Small intestine (tissue), 7 donors: Measurements from ENCODE around the gene PCNT. TPM values are rescaled to one million over a fixed set of nuclear protein-coding genes. Genes with fewer than 3 reads are reported as not detected.

Source experiments
- DNase-seq, 2 donors: peaks; one replicate each; pipeline versions ENCODE4 v3.0.0 to v3.0.0-alpha.2; 2013
- FAIRE-seq: peaks from 2 replicates; lab custom pipeline; 2012; peaks lifted over from hg19 to GRCh38; lab: Jason Lieb, UNC
- H3K27ac ChIP-seq, 3 donors: one replicate each; pipeline ENCODE4 v1.5.1; 2013; ENCODE audit warnings: low read length in 2 of 3, mild to moderate bottlenecking in 2 of 3, control low read depth in 1 of 3, inconsistent platforms in 1 of 3, low read depth in 1 of 3, moderate library complexity in 1 of 3
- H3K27me3 ChIP-seq, 3 donors: one replicate each; pipeline ENCODE4 v1.6.1; 2013; ENCODE audit warnings: low read length in 3 of 3, inconsistent platforms in 1 of 3; ENCODE audit not compliant: control insufficient read depth in 3 of 3, insufficient read depth in 3 of 3
- H3K36me3 ChIP-seq, 3 donors: one replicate each; pipeline ENCODE4 v1.6.1; 2013; ENCODE audit warnings: low read length in 3 of 3, inconsistent platforms in 1 of 3, low read depth in 1 of 3, mild to moderate bottlenecking in 1 of 3, moderate library complexity in 1 of 3; ENCODE audit not compliant: control insufficient read depth in 3 of 3, insufficient read depth in 2 of 3
- H3K4me1 ChIP-seq, 3 donors: one replicate each; pipeline ENCODE4 v1.6.1; 2013; ENCODE audit warnings: low read length in 2 of 3, inconsistent platforms in 1 of 3, low read depth in 1 of 3, mild to moderate bottlenecking in 1 of 3, moderate library complexity in 1 of 3; ENCODE audit not compliant: control insufficient read depth in 3 of 3, insufficient read depth in 2 of 3
- H3K4me3 ChIP-seq, 3 donors: one replicate each; pipeline ENCODE4 v1.5.1; 2013; ENCODE audit warnings: low read length in 3 of 3, control low read depth in 1 of 3, inconsistent platforms in 1 of 3, low read depth in 1 of 3, mild to moderate bottlenecking in 1 of 3, moderate library complexity in 1 of 3
- H3K9me3 ChIP-seq, 2 donors: one replicate each; pipeline ENCODE4 v1.6.1; 2013; ENCODE audit warnings: low read depth in 1 of 2, low read length in 1 of 2; ENCODE audit not compliant: control insufficient read depth in 2 of 2, insufficient read depth in 1 of 2
- WGBS, 3 donors: extraction: QIAGEN DNeasy Blood & Tissue Kit; methylation state at CpG; one replicate each; pipeline ENCODE4 v1.1.7; 2013; 5-methylcytosine and 5-hydroxymethylcytosine counted together
- polyA plus RNA-seq, 4 donors: library from polyadenylated mRNA; stranded (reverse) in 3 of 4; unstranded in 1 of 4; fragments of 200-250 nt in 3 of 4; fragments of 120-200 nt in 1 of 4; gene quantifications; one replicate each; pipeline versions ENCODE4 v1.2.1 to v1.2.3, GENCODE V29; 2013
- donor health status: healthy with polysubstance abuse.
- donor health status: control.
- donor health status: control.
- donor health status: Bipolar disorder and iron deficiency.
- donor health status: healthy.

The PCNT gene
- polyA plus RNA-seq, 4 donors = 9.2 to 15.4 (median 12.9) TPM

DNA sequence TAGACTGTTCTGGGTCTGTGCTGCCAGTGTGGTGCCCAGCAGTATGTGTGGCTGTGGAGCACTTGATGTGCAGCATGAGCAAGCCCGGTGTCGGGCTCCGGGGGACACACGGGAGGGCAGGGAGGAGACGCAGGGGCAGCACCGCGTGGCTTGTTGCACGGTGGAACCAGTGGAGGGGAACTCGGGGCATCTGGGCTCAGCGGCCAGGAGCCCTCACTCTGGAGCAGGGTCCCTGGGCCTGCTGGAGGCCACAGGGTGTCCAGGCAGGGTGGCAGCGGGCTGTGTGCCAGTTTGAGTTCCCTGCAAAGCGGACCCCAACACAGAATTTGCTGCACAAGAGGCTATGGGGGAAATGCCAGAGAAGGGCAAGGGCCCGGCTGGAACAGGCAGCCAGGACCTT, 30.6 kb downstream of the PCNT start:
- H3K4me3 ChIP-seq = no peak overlapping the region
- H3K9me3 ChIP-seq = no peaks in the 10 kb centered on the region
- no peak for FAIRE-seq
- DNase-seq = no peak
- H3K36me3 ChIP-seq = peaks cover 16 to 84% (median 35%) of the 10 kb centered on the region in 3 donors
- no peaks in the 10 kb centered on the region for H3K4me1 ChIP-seq
- WGBS, 3 donors = 93 to 97% (median 97%) methylated on average over 13 of the region's 13 CpGs
- no peak overlapping the region for H3K27ac ChIP-seq
- no peaks in the 10 kb centered on the region for H3K27me3 ChIP-seq

DNA sequence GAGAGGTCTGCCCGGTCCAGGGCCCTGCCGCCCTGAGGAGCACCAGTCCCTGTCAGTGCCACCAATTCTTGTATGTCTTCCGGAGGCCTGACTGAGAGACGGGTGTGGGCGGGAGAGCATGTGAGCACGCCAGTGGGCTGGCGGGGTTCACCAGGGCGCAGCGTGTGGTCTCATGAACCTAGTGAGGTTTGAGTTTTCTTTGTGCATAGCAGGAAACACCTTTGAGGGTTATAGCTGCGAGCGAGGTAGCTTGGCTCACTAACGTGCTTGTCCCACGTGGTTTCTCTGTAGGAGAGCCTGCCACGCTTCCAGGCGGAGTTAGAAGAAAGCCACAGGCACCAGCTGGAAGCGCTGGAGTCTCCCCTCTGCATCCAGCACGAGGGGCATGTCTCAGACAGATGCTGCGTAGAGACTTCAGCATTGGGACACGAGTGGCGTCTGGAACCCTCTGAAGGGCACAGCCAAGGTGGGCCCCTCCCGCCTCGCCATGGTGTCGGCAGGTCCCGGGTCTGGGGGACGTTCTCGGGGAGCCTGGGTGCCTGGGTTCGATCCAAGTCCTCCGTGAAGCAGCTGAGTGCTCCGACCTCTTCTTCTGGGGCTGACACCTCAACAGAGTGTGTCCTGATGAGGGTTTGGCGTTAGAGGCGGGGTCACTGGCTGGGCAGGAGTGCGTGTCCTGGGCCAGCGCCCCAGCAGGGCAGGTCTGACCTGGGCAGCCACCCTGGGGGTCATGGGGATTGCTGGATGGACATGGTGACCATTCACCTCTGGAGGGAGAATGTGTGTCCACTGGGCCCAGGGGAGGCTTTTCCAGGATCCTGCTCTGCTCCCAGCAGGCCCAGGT, 31.4 kb downstream of the PCNT start:
- H3K36me3 ChIP-seq = peaks cover 13 to 82% (median 30%) of the 10 kb centered on the region in 3 donors
- H3K27me3 ChIP-seq = no peaks in the 10 kb centered on the region
- H3K9me3 ChIP-seq = no peaks in the 10 kb centered on the region
- H3K4me1 ChIP-seq = no peaks in the 10 kb centered on the region
- 94 to 96% (median 94%) methylated on average over 33 of the region's 33 CpGs for WGBS, 3 donors
- FAIRE-seq (no peak), DNase-seq (no peak)
- no peak overlapping the region for H3K27ac ChIP-seq
- H3K4me3 ChIP-seq = no peak overlapping the region

DNA sequence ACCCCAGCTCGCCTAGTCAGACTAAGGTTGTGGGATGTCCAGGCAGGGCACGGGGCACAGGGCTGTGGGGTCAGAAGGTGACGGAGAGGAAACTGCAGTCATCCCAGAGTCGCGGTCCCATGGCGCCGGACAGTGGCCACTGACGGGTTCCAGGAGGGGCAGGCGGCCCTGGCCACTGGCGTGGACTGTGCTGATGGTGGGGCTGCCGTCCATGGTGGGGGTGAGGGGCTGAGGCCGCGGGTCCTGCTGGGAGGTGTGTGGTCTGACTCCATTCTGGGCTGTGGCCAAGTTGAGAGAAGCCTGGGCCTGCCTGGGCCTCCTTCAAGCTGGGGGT, 32.0 kb downstream of the PCNT start:
- Histone ChIP-seq H3K4me1 (no peaks in the 10 kb centered on the region), H3K4me3 (no peak overlapping the region), H3K9me3 (no peaks in the 10 kb centered on the region), H3K27ac (no peak overlapping the region), H3K27me3 (no peaks in the 10 kb centered on the region), H3K36me3 (peaks cover 11 to 77% (median 27%) of the 10 kb centered on the region in 3 donors)
- FAIRE-seq (no peak), DNase-seq (no peak)
- 94 to 97% (median 95%) methylated on average over 12 to 13 of the region's 13 CpGs for WGBS, 3 donors

DNA sequence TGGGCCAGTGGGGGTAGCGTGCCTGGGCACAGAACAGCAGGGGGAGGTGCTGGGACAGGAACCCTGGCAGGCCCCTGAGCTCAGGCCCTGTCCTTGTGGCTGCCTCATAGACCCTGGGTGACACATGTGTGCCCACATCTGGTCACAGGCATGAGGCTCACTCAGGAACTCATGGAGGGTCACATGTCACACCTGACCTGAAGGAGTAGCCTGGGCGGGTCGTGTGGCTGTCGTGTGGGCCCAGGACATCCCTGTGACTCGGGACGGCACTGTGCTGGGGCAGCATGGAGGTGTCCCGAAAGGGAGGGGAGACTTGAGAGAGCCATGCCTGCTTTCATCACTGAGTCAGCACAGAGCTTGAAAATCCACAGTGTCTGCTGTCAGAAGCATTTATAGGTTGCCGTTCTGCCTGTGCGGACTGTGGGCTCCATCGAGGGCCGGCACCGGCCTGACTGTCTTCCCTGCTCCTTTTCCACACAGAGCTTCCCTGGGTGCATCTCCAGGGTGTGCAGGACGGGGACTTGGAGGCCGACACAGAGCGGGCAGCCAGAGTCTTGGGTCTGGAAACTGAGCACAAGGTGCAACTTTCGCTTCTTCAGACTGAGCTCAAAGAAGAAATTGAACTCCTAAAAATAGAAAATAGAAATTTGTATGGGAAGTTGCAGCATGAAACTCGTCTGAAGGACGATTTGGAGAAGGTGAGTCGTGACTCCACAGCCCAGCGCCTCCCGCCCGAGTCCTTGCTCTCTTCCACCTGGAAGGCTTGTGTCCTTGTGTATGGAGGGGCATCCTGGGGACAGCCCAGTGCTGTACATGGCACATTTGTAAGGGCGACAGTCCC, 32.8 kb downstream of the PCNT start:
- Histone ChIP-seq H3K27ac (peak overlapping the region in 1 of 3 donors; percentile 30), H3K36me3 (peaks cover 11 to 75% (median 21%) of the 10 kb centered on the region in 3 donors), H3K4me1 (no peaks in the 10 kb centered on the region), H3K9me3 (no peaks in the 10 kb centered on the region), H3K4me3 (no peak overlapping the region), H3K27me3 (no peaks in the 10 kb centered on the region)
- no peak for DNase-seq
- WGBS, 3 donors = 86 to 89% (median 88%) methylated on average over 22 to 23 of the region's 23 CpGs
- FAIRE-seq = no peak

DNA sequence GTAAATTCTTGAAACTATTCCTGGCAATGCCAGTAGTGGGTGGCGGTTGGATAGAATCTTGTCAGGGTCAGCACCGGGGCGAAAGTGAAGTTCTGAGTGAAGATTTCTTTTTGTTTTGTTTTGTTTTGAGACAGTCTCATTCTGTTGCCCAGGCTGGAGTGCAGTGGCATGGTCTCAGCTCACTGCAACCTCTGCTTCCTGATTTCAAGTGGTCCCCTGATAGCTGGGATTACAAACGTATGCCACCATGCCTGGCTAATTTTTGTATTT, 33.3 kb downstream of the PCNT start:
- DNase-seq (no peak), FAIRE-seq (no peak)
- Histone ChIP-seq H3K4me3 (no peak overlapping the region), H3K4me1 (no peaks in the 10 kb centered on the region), H3K27me3 (no peaks in the 10 kb centered on the region), H3K9me3 (no peaks in the 10 kb centered on the region), H3K27ac (peak overlapping the region in 1 of 3 donors; percentile 30), H3K36me3 (peaks cover 11 to 74% (median 21%) of the 10 kb centered on the region in 3 donors)
- WGBS, 3 donors = 81 to 91% (median 88%) methylated on average over 4 of the region's 4 CpGs

DNA sequence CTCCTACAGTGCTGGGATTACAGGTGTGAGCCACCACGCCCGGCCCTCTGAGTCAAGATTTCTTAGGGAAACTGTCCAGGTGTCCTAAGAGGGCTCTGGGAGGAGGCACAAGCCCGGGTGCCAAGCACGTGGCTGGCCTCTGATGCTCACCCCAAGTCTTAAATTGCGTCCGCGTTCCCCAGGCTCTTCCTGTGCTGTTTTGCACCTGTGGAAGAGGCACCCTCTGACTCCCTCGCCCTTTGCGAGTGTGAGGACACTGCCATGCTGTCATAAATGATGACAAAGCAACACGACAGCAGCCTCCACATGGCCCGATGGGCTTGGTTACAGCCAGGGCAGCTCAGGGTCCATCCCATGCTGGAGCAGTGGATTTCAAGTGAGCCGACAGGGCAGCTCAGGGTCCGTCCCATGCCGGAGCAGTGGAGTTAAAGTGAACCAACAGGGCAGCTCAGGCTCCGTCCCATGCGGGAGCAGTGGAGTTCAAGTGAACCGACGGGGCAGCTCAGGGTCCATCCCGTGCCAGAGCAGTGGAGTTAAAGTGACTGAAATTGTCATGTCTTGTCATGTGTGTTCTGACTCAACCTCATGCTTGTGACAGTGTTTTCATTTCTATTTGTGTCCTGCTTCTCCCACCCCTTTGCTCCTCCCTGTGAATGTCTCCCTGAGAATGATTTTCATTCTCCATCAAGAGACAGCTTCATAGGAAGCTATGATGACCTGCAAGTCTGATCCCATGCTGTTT, 33.9 kb downstream of the PCNT start:
- Histone ChIP-seq H3K9me3 (no peaks in the 10 kb centered on the region), H3K27me3 (no peaks in the 10 kb centered on the region), H3K4me3 (no peak overlapping the region), H3K36me3 (peaks cover 11 to 73% (median 18%) of the 10 kb centered on the region in 3 donors), H3K27ac (no peak overlapping the region), H3K4me1 (no peaks in the 10 kb centered on the region)
- DNase-seq (no peak), FAIRE-seq (no peak)
- WGBS, 3 donors = 92% methylated on average over 19 of the region's 19 CpGs

DNA sequence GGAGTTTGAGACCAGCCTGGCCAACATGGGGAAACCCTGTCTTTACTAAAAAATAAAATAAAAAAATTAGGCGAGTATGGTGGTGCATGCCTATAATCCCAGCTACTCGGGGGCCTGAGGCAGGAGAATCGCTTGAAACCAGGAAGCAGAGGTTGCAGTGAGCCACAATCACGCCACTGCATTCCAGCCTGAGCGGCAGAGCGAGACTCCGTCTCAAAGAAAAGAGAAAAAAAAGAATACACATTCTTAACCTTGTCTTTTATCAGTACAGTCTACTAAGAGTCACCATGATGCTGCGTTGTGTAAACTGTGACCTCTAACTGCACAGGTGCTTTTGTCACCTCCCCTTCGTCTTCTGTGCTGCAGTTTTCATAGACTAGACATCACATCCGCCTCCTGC, 37.2 kb downstream of the PCNT start:
- no peak for DNase-seq
- H3K4me3 ChIP-seq = no peak overlapping the region
- H3K9me3 ChIP-seq = no peaks in the 10 kb centered on the region
- H3K36me3 ChIP-seq = peaks cover 3 to 69% (median 18%) of the 10 kb centered on the region in 3 donors
- 95 to 97% (median 97%) methylated on average over 10 of the region's 10 CpGs for WGBS, 3 donors
- no peak overlapping the region for H3K27ac ChIP-seq
- no peaks in the 10 kb centered on the region for H3K27me3 ChIP-seq
- no peak for FAIRE-seq
- no peaks in the 10 kb centered on the region for H3K4me1 ChIP-seq

DNA sequence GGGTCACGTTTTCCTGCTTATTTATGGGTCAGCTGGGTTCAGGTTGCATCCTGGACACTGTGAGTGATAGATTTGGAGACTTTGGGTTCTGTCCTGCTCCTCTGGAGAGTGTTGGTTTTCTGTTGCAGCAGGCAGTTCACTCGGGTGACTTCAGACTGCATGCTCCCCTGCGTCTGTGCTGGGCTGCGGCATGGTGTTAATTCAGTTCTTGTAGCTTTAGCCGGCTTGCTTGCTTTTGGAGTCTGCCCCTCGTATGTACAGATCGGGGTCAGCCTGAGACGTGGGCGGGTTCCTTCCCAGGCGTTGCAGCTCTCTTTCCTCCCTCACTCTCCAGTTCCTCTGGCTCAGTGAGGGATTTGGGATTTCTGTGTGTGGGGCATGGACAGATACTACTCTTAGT, 38.0 kb downstream of the PCNT start:
- FAIRE-seq = no peak
- WGBS, 3 donors = 83 to 91% (median 84%) methylated on average over 10 of the region's 10 CpGs
- H3K36me3 ChIP-seq = peaks cover 3 to 69% (median 16%) of the 10 kb centered on the region in 3 donors

More for the DNA sequence above, 38.0 kb downstream of the PCNT start:
- H3K4me1 ChIP-seq = no peaks in the 10 kb centered on the region
- no peaks in the 10 kb centered on the region for H3K27me3 ChIP-seq
- no peak for DNase-seq
- H3K9me3 ChIP-seq = no peaks in the 10 kb centered on the region
- no peak overlapping the region for H3K27ac ChIP-seq
- H3K4me3 ChIP-seq = no peak overlapping the region
